ENCODE measurements around the gene LMO2.

- no peak for TF ChIP-seq CTCF (IDR thresholded peaks at IDR 0.05)
- no peak for TF ChIP-seq EZH2 (IDR thresholded peaks at IDR 0.05; ENCODE audit: borderline replicate concordance, insufficient read depth, low read depth, low read length, poor library complexity, severe bottlenecking)
These were observed 65.9 kb downstream of the LMO2 start for GRCh38 chr11:33825854-33826560.
